SW480 (cell line): Measurements from ENCODE around the gene PACSIN2.
A peak's percentile ranks its signal among the peaks of the same experiment; 100 is the strongest.
"Not testable (repeated sequence)": the region's sequence is repeated elsewhere in the genome, so short reads cannot be mapped to it uniquely, and the experiment has no call there.

Experiments
- DNase-seq: peaks from one replicate; pipeline ENCODE4 v3.0.0-alpha.2; 2016; ENCODE audit warnings: low spot score

PACSIN2 gene

GRCh38 chr22:42926104-42926503, 88.8 kb downstream of the PACSIN2 start:
- DNase-seq, result no peak

GRCh38 chr22:42925598-42925997, 89.4 kb downstream of the PACSIN2 start:
- no peak for DNase-seq

DNA sequence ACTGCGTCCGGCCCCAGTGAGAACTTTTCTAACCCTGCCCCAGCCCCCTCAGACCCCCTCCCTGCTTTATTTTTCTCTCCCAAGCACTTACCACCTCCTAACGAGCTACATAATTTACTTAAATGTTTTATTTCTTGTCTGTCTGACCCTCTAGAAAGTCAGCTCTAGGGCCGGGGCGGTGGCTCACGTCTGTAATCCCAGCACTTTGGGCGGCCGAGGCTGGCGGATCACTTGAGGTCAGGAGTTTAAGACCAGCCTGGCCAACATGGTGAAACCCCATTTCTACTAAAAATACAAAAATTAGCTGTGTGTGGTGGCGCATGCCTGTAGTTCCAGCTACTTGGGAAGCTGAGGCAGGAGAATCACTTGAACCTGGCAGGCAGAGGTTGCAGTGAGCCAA, 89.9 kb downstream of the PACSIN2 start:
- DNase-seq, result not testable (repeated sequence)

DNA sequence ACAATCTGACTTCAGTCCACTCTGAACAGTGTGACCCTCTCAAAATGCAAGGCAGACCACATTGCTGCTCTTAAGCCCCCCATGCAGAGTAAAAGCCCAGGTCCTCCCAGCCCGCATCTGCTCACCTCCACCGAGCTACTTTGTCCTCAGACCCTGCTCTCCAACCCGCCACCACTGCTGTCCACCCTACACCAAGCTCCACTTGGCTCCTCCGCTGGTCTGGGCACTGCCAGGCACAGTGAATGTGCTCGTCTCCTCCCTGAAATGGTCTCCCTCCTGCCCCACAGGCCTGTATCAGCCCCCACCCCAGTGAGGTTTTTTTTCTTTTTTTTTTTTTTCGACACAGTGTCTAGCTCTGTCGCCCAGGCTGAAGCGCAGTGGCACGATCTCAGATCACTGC, 90.5 kb downstream of the PACSIN2 start:
- no peak for DNase-seq

DNA sequence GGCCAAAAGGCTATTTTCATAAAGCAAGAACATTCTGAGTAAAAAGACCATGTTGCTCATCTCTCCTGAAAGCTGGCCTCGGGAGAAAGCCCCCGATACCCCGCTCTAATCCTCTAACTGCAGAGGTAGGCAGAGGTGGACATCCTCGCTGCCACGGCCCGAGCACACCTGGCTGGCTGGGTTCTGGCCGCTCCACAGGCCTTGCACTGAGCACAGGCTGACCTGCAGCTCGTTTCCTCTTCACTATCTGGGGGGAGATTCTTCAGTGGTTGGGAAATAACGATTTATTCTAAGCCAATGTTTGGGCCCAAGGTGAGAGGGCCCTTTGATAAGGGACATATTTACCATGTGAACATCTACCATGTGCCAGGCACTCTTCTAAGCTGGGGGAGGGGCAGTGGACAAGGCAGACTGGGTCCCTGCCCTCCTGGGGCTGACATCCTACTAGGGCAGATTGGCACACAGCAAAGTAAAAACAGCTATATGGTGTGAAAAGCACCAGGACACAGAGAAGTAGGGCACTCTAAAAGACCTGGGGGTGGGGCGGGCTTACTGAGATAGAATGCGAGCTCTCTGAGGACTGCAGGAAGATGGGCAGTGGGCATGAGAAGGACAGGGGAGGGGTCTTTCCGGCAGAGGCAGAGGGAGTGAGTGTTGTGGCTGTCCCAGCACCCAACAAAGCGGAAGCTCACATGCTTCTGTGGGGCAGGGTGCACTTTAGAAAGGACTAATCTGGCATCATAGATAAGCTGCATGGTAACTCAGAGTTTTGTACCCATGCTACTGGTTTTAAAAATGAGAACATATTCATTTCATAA, 92.4 kb downstream of the PACSIN2 start:
- no peak for DNase-seq

DNA sequence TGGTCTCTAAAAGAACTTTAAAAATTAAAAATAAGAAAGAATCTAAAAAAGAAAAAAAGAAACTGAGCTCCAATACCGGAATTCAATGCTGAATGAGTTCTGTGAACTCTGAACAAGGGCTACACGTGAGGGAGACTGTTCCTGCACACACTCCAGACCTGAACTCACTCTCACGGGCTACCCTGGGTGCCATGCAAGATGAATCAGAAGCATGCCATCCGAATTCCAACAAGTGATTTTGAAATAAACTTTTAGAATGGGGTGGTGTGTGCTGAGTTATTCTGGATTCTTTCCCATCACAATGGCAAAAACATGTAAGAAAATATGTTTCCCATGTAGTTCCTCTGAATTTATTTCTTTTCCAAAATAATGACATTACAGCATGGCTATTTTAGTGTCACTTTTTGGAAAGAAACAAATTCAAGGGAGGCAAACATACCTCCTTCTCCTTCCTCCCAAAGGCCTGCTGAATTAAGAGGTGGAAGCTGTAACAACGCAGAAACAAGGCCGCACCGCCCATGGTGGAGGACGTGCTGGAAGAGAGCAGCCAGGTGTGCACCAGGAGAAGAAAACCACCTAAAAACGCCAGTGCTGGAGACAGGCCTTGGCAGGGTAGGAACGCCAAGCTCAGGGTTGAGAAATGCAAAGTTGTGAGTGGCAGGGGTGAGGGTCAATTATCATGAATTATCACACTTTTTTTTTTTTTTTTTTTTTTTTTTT, 94.7 kb downstream of the PACSIN2 start:
- DNase-seq, result no peak

GRCh38 chr22:42919199-42919598, 95.8 kb downstream of the PACSIN2 start:
- peak; percentile 23 for DNase-seq

DNA sequence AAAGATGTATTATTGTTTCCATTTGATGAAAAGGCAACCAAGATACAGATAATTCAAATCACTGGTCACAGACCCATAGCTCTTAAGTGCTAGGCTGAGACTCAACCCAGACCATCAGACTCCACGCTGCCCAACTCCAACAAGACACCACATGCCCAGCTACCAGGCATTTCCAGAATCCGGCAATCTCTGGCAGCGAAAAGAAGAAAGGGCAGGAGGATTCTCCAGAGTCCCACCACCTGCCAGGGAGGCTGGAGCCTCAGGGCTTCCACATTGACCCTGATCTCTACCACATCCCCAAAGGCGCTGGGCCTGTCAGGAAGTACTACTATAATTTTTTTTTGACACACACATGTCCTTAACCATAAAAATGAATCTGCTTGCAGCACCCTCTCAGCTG, 96.4 kb downstream of the PACSIN2 start:
- DNase-seq, result no peak

DNA sequence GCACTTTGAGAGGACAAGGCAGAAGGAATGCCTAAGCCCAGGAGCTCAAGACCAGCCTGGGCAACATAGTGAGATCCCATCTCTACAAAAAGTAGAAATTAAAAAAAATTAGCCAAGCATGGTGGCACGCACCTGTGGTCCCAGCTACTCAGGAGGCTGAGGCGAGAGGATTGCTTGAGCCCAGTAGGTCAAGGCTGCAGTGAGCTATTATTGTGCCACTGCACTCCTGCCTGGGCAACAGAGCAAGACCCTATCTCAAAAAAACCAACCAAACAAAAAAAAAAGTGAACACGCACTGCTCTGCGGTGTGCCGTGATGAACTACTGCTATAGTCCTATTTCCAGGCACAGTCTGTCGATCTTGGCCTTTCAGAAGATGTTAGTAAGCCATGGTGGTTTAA, 97.6 kb downstream of the PACSIN2 start:
- DNase-seq, result not testable (repeated sequence)

GRCh38 chr22:42915980-42916765, 98.8 kb downstream of the PACSIN2 start:
- no peak for DNase-seq

- DNase-seq, result no peak
Measured at GRCh38 chr22:42914511-42915076, 100.4 kb downstream of the PACSIN2 start.

GRCh38 chr22:42913874-42914510, 101.0 kb downstream of the PACSIN2 start:
- DNase-seq, result no peak

GRCh38 chr22:42912059-42912458, 102.9 kb downstream of the PACSIN2 start:
- no peak for DNase-seq

DNA sequence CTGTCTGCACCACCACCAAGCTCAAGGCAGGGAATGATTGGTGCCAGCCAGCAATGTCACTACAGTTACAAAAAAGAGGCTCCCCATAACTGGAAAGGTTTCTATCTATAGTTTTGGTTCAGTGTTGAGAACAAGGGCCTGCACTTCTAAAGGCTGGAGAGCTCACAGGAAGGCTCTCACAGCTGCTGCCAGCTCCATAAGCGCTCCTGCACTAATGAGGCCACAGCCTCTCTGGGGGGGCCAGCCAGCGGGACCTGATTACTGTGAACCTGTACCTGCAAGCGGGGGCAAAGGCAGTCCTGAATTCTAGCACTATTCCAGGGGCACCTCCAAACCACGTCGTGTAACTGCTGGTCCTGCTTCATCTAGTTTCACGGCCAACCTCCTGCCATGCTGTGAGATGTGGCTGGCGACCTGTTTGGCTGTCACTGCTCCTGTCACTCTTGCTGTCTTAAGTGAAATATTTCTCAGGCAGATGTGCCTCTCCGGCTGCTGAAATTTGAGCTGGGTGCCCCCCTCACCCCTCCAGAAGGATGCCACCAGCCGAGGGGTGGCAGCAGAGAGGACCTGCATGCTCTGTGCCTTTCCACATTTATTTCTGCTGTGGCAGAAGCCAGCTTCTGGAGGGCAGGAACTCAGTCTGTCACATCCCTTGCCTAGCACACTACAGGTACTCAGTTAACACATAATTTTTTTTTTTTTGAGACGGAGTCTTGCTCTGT, 104.6 kb downstream of the PACSIN2 start:
- no peak for DNase-seq

DNA sequence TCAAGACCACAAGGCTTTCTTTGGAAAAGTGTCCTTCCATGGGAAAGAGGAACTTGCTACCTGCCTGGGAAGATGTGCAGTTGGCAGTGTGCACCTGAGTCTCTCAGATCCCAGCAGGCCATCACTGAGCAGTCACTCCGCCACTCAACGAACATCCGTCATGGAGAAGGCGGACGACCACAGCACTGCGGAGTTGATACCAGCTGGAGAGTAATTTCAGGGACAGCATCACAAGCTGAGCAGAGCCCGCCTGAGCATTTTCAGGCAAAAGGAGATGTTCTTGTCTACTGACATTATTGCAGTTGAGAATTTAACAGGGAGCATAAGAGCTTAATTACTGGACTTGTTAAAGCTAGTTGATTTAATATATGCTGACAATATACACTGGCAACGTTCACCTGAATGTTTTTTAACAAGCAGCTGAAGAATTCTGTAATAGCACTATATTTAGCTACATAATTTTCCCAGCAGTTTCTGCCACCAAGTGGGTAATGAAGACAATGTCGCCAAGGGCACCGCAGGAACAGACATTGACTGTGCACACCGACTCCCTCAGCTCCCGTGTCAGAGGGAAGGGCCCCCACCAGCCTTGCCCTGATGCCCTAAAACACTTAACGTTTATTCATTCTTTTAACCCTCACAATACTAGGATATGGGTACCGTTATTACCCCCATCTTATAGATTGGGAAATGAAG, 105.4 kb downstream of the PACSIN2 start:
- DNase-seq, result no peak

- no peak for DNase-seq
Measured at GRCh38 chr22:42908374-42908746, 106.6 kb downstream of the PACSIN2 start.

DNA sequence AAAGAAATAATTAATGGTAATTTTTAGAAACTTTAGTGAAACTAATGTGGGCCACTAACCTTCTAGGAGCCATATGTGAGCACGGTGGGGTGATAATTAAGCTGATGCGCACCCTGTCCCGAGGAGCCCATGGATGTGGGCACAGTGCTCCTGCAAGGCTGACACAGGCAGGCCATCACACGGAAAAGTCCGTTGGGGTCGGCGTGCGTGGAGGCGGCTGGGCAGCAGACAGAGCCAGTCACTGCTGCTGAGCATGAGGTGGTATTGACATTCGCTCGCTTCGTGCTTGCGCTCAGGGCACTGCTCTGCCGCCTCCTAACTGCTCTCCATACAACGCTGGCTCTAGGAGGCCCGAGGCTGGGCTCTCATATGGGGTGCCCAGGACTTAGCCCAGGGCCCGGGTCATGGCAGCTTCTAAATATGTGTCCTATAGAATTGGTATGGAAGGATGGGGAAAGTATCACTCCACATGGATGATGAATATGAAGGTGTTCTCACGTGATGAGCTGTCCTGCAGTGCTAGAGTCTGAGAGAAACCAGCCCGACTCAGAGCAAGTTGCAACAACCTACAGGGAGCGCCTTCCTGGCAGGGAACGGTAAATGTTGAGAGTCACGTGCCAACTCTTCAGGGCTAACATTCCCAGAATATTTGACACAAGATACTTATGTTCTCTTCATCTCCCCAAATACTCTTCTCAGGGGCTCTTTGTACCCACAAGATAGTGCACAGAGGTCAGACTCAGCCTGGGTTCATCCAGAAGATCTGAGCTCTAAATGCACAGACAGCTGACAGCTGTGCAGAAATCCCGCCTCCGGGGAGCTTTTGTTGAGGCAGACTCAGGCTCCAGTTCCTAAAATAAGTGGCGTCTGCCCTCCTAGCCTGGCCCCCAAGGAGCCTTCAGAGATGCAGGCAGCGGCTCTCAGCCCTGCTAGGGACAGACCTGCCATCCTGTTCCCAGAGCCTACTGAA, 107.3 kb downstream of the PACSIN2 start:
- DNase-seq, result no peak

DNA sequence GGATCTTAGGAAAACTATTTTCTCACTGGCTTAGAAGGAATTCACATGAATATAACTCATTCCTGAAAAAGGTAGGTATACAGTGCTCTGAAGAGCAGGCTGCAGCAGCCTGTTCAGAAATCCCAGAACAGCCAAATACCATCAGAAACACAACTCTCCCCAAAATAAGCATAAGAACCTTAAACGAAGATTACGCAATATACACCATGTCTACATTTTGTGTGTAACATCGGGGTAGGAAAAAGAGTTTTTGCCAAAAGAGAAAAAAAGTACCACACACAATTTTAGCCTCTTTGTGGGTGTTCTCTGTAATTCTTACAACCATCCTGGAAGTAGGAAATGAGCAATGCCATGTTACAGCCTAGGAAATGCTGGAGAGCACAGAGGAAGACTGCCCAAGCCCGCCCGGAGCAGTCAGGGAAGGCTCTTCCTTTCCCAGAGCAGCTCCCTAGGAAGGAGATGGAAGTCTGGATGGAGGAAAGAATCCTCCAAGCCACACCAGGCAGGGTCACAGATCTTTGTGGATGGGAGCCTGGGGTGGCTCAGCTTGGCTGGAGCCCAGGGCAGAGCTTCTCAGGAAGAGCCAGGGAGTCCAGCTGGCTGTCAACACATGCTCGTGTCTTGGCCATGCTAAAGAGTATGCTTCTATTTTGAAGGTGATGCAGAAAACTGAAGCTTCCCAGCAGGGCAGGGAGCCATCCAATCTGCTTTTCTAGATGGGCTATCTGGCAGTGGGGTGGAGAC, 108.2 kb downstream of the PACSIN2 start:
- no peak for DNase-seq

GRCh38 chr22:42905702-42906183, 109.2 kb downstream of the PACSIN2 start:
- DNase-seq, result no peak
